ENCODE results near the gene NR2F1-AS1.

GRCh38 chr5:93611273-93611975 is 30.4 kb upstream of the NR2F1-AS1 start:
- TF ChIP-seq CTCF (optimal IDR thresholded peaks at IDR 0.05 in 1 of 3, IDR thresholded peaks at IDR 0.05 in 1 of 3, conservative IDR thresholded peaks at IDR 0.05 in 1 of 3; ENCODE audit: extremely low read depth in 1 of 3, insufficient read depth in 2 of 3, low read length in 3 of 3) (no peak), EZH2 (IDR thresholded peaks at IDR 0.05; ENCODE audit: low read length) (no peak)

Measured in keratinocyte (primary cell).